Esophagus squamous epithelium (tissue), 4 donors: ENCODE measurements around the gene CLEC3B.
"Not testable (repeated sequence)": the region's sequence is repeated elsewhere in the genome, so short reads cannot be mapped to it uniquely, and the experiment has no call there.

Source experiments
- CTCF ChIP-seq, 6 experiments: fragments of 450-650 bp in 4 of 6; fragments of 200-600 bp in 2 of 6; sonication (generic) in 2 of 6; IDR thresholded peaks; one replicate each; pipeline ENCODE4 v1.5.1; 2016 to 2019; ENCODE audit warnings: antibody characterized with exemption in 6 of 6, mild to moderate bottlenecking in 4 of 6, moderate library complexity in 4 of 6
- POLR2A ChIP-seq, 4 donors: fragments of 450-650 bp; IDR thresholded peaks; one replicate each; pipeline ENCODE4 v1.6.1; 2017; ENCODE audit warnings: antibody characterized with exemption in 4 of 4, mild to moderate bottlenecking in 4 of 4, moderate library complexity in 3 of 4

- not testable (repeated sequence) for TF ChIP-seq CTCF, POLR2A (IDR thresholded peaks at IDR 0.05)
These were observed 52.2 kb downstream of the CLEC3B start for GRCh38 chr3:45078256-45078655.
